ENCODE results near the gene GABPB2. TPM values are rescaled to one million over a fixed set of nuclear protein-coding genes. Genes with fewer than 3 reads are reported as not detected.

GABPB2 gene
- total and polyA plus RNA-seq, 2 of the 13 experiments (the other 11 are each of a cell fraction or from before 2014, with no cell fraction given): 0.09 TPM; not detected in 1

DNA sequence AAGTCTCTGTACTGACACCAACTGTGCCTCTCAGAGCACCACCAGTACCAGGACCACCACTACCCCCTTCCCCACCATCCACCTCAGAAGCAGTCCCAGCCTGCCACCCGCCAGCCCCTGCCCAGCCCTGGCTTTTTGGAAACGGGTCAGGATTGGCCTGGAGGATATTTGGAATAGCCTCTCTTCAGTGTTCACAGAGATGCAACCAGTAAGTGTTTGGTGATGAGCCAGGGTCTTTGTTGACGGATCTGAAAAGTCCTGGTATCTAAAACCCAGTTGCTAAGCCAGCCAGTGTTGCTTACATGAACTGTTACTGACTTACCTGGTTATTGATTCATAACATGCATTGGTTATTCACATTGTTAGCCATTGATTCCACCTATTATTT lies 21.9 kb upstream of the GABPB2 start:
- intact Hi-C loops (cut with micrococcal nuclease; ENCODE audit: unreplicated experiment): loop anchor here (1.0 to 5.0 kb wide), 2 partner anchors 24 to 41 kb away; partner anchors contain the start of genes MINDY1 and PRUNE1
- Histone ChIP-seq H3K4me1 (ENCODE audit: insufficient read depth, low read length) (peaks cover 41% of the 10 kb centered on the region), H3K36me3 (replicated peaks in 1 of 2; ENCODE audit: control insufficient read depth in 1 of 2, insufficient read depth in 2 of 2, low read length in 2 of 2) (0 out of 5 replicates have a peak, but pooled peaks cover 0 to 7% of the 10 kb centered on the region in 2 experiments), H3K4me3 (replicated peaks in 1 of 3; ENCODE audit: insufficient read depth in 1 of 3, low read depth in 2 of 3, low read length in 3 of 3) (peak overlapping the region; percentile 75 to 79 (median 77); a peak in 5 of 6 replicates), H3K9ac (ENCODE audit: insufficient read depth, low read depth, low read length) (peak overlapping the region; percentile 70), H3K27ac (ENCODE audit: extremely low read length, insufficient read depth, low read length) (no peak overlapping the region), H4K20me1 (ENCODE audit: insufficient read depth, low read length) (no peaks in the 10 kb centered on the region), H3K27me3 (ENCODE audit: control insufficient read depth in 1 of 2, insufficient read depth in 2 of 2, low read length in 2 of 2) (no peaks in the 10 kb centered on the region), H3K4me2 (ENCODE audit: low read depth, low read length) (peak overlapping the region; percentile 91), H3K9me3 (ENCODE audit: low read length) (no peaks in the 10 kb centered on the region), H2AFZ (ENCODE audit: low read length) (no peak overlapping the region), H3K79me2 (ENCODE audit: insufficient read depth, low read length) (no peaks in the 10 kb centered on the region)
- BruUV-seq (replicated peaks): no TSS peak
- in situ Hi-C loops (cut with HindIII; ENCODE audit: extremely low pct_ligation_motif_present, low pct_unique_long_range_greater_than_20kb): no loop called here
- ATAC-seq (no peak), FAIRE-seq (peak; percentile 67), DNase-seq (ENCODE audit: low spot score) (no peak)
- ChIA-PET POLR2A (interaction anchor here (1.0 to 4.1 kb wide), 8 partner anchors 10 to 233 kb away, joined by 3 to 23 read pairs (median 4); partner anchors contain the start of genes ANXA9, CDC42SE1, MINDY1 and MLLT11), CTCF (ENCODE audit: low intra/inter-chr PET ratio, low total read pairs) (interaction anchor here (1.5 to 1.8 kb wide), 2 partner anchors 24 to 69 kb away, joined by 5 to 6 read pairs; no protein-coding TSS in a partner anchor)
- 34% methylated on average over 3 of the region's 3 CpGs for WGBS (ENCODE audit: low lambda C conversion rate)
- TF ChIP-seq, protein P1, sequence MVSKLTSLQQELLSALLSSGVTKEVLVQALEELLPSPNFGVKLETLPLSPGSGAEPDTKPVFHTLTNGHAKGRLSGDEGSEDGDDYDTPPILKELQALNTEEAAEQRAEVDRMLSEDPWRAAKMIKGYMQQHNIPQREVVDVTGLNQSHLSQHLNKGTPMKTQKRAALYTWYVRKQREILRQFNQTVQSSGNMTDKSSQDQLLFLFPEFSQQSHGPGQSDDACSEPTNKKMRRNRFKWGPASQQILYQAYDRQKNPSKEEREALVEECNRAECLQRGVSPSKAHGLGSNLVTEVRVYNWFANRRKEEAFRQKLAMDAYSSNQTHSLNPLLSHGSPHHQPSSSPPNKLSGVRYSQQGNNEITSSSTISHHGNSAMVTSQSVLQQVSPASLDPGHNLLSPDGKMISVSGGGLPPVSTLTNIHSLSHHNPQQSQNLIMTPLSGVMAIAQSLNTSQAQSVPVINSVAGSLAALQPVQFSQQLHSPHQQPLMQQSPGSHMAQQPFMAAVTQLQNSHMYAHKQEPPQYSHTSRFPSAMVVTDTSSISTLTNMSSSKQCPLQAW (CRISPR knock-in tag; IDR thresholded peaks at IDR 0.05): no peak
- TF ChIP-seq, protein P2, sequence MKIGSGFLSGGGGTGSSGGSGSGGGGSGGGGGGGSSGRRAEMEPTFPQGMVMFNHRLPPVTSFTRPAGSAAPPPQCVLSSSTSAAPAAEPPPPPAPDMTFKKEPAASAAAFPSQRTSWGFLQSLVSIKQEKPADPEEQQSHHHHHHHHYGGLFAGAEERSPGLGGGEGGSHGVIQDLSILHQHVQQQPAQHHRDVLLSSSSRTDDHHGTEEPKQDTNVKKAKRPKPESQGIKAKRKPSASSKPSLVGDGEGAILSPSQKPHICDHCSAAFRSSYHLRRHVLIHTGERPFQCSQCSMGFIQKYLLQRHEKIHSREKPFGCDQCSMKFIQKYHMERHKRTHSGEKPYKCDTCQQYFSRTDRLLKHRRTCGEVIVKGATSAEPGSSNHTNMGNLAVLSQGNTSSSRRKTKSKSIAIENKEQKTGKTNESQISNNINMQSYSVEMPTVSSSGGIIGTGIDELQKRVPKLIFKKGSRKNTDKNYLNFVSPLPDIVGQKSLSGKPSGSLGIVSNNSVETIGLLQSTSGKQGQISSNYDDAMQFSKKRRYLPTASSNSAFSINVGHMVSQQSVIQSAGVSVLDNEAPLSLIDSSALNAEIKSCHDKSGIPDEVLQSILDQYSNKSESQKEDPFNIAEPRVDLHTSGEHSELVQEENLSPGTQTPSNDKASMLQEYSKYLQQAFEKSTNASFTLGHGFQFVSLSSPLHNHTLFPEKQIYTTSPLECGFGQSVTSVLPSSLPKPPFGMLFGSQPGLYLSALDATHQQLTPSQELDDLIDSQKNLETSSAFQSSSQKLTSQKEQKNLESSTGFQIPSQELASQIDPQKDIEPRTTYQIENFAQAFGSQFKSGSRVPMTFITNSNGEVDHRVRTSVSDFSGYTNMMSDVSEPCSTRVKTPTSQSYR (CRISPR knock-in tag; IDR thresholded peaks at IDR 0.05; ENCODE audit: borderline replicate concordance): 0 out of 2 replicates have a peak, but pooled peaks have one; percentile 4
- TF ChIP-seq GATAD2A (CRISPR knock-in tag; IDR thresholded peaks at IDR 0.05) (peak; percentile 19; the same call in 1 of the 2 replicates), TSC22D2 (CRISPR knock-in tag; IDR thresholded peaks at IDR 0.05; ENCODE audit: borderline replicate concordance) (peak; percentile 72; the same call in 1 of the 2 replicates), ZFP36L1 (CRISPR knock-in tag; IDR thresholded peaks at IDR 0.05) (0 out of 2 replicates have a peak, but pooled peaks have one; percentile 10), PHF5A (CRISPR knock-in tag; IDR thresholded peaks at IDR 0.05; ENCODE audit: low read depth, unreplicated experiment) (peak; percentile 33), HNRNPLL (IDR thresholded peaks at IDR 0.05; ENCODE audit: low read depth, low read length, poor library complexity, severe bottlenecking) (no peak), STAT5B (CRISPR knock-in tag; IDR thresholded peaks at IDR 0.05) (0 out of 2 replicates have a peak, but pooled peaks have one; percentile 8), TEAD3 (CRISPR knock-in tag; optimal IDR thresholded peaks at IDR 0.05; ENCODE audit: borderline replicate concordance) (peak; percentile 61), FOSL2 (CRISPR knock-in tag; IDR thresholded peaks at IDR 0.05) (0 out of 2 replicates have a peak, but pooled peaks have one; percentile 0), ISX (CRISPR knock-in tag; conservative IDR thresholded peaks at IDR 0.05) (no peak)
- TF ChIP-seq, protein P3, sequence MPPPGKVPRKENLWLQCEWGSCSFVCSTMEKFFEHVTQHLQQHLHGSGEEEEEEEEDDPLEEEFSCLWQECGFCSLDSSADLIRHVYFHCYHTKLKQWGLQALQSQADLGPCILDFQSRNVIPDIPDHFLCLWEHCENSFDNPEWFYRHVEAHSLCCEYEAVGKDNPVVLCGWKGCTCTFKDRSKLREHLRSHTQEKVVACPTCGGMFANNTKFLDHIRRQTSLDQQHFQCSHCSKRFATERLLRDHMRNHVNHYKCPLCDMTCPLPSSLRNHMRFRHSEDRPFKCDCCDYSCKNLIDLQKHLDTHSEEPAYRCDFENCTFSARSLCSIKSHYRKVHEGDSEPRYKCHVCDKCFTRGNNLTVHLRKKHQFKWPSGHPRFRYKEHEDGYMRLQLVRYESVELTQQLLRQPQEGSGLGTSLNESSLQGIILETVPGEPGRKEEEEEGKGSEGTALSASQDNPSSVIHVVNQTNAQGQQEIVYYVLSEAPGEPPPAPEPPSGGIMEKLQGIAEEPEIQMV (CRISPR knock-in tag; IDR thresholded peaks at IDR 0.05; ENCODE audit: low read depth): 0 out of 2 replicates have a peak, but pooled peaks have one; percentile 22
- TF ChIP-seq, protein P4, sequence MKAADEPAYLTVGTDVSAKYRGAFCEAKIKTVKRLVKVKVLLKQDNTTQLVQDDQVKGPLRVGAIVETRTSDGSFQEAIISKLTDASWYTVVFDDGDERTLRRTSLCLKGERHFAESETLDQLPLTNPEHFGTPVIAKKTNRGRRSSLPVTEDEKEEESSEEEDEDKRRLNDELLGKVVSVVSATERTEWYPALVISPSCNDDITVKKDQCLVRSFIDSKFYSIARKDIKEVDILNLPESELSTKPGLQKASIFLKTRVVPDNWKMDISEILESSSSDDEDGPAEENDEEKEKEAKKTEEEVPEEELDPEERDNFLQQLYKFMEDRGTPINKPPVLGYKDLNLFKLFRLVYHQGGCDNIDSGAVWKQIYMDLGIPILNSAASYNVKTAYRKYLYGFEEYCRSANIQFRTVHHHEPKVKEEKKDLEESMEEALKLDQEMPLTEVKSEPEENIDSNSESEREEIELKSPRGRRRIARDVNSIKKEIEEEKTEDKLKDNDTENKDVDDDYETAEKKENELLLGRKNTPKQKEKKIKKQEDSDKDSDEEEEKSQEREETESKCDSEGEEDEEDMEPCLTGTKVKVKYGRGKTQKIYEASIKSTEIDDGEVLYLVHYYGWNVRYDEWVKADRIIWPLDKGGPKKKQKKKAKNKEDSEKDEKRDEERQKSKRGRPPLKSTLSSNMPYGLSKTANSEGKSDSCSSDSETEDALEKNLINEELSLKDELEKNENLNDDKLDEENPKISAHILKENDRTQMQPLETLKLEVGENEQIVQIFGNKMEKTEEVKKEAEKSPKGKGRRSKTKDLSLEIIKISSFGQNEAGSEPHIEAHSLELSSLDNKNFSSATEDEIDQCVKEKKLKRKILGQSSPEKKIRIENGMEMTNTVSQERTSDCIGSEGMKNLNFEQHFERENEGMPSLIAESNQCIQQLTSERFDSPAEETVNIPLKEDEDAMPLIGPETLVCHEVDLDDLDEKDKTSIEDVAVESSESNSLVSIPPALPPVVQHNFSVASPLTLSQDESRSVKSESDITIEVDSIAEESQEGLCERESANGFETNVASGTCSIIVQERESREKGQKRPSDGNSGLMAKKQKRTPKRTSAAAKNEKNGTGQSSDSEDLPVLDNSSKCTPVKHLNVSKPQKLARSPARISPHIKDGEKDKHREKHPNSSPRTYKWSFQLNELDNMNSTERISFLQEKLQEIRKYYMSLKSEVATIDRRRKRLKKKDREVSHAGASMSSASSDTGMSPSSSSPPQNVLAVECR (CRISPR knock-in tag; IDR thresholded peaks at IDR 0.05; ENCODE audit: borderline replicate concordance): no peak
